Activated CD8-positive, alpha-beta memory T cell treated with anti-CD3 and anti-CD28 coated beads for 36 hours (primary cell): ENCODE data around the gene RAPSN. TPM values are rescaled to one million over a fixed set of nuclear protein-coding genes. Genes with fewer than 3 reads are reported as not detected.

ENCODE experiments used
- CTCF ChIA-PET: fragments of 350-600 bp; sonication (Branson Sonifier 250); formaldehyde crosslinking; loops from one replicate; lab custom pipeline; 2021; ENCODE audit warnings: antibody characterized with exemption; lab: Charles Lee
- POLR2A ChIA-PET: fragments of 350-600 bp; sonication (Branson Sonifier 250); formaldehyde crosslinking; loops from one replicate; lab custom pipeline; 2021; ENCODE audit warnings: antibody characterized with exemption; lab: Charles Lee
- total RNA-seq, 2 experiments: library from RNA; stranded (reverse); gene quantifications; one replicate each; pipeline ENCODE4 v1.2.3, GENCODE V29; 2021

RAPSN gene
- total RNA-seq, 2 experiments from 2014 or later: 0.27 TPM; not detected in 1

DNA sequence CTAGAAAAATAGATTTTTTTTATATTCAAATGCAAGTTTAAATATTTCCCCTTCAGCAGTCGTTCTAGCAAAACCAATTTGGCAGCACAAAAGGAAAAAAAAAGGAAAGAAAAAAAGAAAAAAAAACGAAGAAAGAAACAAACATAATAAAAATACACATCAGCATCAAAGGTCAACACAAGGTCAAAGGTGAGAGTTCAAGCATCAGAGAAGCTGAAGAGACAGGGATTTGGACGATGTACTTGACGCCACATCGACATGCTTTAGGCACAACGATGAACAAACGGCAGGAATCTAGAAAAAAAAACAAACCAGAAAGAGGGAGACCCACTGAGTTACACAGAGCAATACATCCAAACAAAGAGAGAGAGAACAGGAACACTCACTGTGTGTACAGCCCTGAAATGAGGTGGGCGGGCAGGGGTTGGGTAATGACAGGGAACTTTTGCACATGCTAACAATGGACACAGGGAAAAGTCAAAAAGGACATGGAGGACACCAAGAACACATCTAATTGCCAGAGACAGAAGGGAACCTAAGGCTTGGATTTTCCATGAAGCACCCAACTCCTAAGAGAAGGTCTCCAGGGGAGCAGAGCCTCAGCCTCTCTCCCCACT lies 19.8 kb upstream of the RAPSN start:
- ChIA-PET POLR2A (no interaction called here), CTCF (interaction anchor here (0.8 kb wide), 1 partner anchor 56 kb away, joined by 3 read pairs; no protein-coding TSS in a partner anchor)

DNA sequence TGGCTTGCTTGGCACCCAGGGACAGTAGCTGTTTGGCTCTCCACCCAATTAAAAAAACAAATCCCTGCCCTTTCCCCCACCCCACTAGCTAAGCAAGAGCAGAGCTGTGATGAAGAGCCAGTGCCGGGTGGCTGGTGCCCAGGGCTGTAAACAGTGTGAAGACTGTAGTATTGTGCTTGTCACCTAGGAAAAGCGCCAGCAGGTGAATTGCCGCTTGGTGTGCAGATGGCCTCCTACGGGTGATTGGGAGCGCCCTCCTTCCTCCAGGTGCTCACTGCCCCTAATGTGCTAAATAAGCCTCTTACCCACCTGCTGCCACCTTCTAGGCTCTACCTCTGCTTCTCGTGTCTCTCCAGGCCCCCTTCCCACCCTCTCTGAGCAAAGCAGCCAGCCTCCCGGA lies 18.4 kb upstream of the RAPSN start:
- CTCF ChIA-PET: no interaction called here

DNA sequence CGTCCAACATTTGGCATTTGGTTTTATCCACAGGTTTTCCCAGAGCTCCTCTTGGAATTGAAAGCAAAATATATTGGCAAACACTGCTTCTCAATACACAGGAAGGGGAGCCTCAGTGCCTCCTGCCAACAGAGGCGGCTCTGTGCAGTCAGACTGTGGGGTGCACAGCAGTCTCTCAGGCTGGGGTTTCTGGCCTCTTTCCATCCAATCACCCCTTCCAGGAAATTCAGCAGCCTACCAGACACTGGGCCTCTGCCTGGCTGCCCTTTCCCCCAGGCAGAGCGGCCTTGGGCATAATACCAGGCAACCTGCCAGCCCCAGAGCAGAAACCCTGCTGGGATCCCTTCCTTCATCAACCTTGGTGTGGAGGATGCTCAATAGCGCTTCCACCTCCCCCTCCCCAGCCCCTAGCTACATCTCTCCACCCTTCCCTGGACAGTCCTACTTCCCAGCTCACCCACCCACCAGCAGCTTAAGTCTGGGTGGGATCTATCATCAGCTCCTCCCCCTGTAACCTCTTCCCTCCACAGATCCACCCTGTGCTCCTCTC lies 17.8 kb upstream of the RAPSN start:
- POLR2A ChIA-PET: interaction anchor here (0.6 kb wide), 1 partner anchor 119 kb away, joined by 3 read pairs; no protein-coding TSS in a partner anchor
- CTCF ChIA-PET: interaction anchor here (0.7 kb wide), 1 partner anchor 12 kb away, joined by 3 read pairs; no protein-coding TSS in a partner anchor

More for the DNA sequence above, 18.4 kb upstream of the RAPSN start:
- POLR2A ChIA-PET: no interaction called here

DNA sequence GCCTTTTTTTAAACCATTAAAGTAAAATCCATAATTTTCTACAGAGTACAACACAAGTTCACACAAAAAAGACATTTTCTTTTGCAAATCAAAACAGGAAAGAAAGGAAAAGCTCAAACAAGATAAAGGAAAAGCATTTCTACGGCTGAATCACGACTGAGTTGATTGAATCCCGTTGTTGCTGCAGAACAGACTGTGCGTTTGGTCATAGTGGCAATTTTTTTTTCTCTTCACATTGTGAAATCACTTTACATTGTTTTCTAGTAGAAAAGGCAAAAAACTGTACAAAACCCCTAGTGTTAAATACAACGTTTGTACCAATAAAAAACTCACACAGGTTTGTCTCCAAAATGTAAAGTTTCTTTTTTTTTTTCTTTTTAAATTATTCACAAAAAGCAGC lies 17.3 kb upstream of the RAPSN start:
- ChIA-PET POLR2A (interaction anchor here (0.6 kb wide), 1 partner anchor 120 kb away, joined by 3 read pairs; no protein-coding TSS in a partner anchor), CTCF (interaction anchor here (0.7 kb wide), 1 partner anchor 13 kb away, joined by 3 read pairs; no protein-coding TSS in a partner anchor)

DNA sequence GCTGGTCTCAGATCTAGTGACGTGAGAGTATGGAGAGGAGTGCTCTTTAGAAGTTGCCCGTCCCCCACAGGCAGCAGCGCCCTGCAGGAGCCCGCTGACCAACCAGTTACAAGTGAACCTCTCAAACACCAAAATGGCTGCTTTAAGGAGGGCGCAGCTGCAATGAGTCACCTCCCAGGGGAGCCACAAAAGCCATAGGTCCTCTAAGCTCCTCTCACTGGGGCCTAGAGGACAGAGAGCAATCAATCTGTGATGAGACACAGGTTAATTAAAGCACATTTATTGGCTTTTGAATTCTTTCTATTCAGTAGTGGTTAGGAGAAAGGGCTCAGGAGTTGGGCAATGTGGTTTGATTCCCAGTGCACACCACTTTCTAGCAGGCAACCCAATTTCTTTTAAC lies 15.5 kb upstream of the RAPSN start:
- ChIA-PET POLR2A (no interaction called here), CTCF (no interaction called here)

DNA sequence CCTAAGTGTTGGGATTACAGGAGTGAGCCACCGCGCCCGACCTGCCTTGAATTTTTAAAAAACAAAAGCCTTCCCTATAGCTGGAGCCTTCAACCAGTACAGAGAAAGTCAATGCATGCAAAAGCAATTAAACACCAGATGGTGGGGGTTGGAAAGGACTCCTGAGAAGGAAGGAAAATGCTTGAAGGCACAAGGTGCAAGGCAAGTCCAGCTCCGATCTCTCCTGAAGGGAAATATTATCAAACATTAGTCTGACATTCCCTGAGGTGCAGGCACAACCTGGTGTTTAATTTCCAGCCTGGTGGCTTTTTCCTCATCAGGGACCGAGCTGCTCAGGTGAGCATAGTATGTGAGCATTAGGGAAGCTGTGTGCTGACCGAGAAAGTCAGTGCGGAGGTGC lies 12.9 kb upstream of the RAPSN start:
- POLR2A ChIA-PET: interaction anchor here (0.5 kb wide), 1 partner anchor 1339 kb away, joined by 4 read pairs; no protein-coding TSS in a partner anchor
- CTCF ChIA-PET: interaction anchor here (0.9 to 1.7 kb wide), 3 partner anchors 8 to 225 kb away, joined by 3 to 5 read pairs (median 4); no protein-coding TSS in a partner anchor

DNA sequence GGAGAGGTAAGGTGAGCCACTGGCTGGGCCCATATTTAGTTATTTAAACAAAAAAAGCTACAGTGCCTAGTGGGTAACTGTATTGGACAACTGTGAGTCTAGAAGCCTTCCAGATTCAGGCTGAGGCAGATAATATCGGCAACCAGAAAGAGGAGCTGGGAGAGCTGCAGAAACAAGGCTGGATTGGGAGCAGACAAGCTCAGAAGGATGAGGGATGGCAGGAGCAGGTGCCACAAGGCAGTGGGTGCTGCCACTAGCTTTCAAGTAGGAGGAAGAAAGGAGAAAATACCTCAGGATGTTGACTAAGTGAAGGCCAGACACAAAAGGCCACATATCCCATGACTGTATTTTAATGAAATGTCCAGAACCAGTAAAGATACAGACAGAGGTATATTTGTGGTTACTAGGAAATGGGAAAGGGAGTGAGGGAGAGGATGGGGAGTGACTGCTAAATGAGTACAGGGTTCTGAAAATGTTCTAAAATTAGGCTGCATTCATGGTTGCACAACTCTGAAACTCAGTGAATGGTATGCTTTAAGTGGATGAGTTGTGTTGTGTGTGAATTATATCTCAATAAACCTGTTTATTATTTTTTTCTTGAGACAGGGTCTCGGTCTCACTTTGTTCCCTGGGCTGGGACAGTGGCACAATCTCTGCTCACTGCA lies 11.8 kb upstream of the RAPSN start:
- ChIA-PET POLR2A (no interaction called here), CTCF (interaction anchor here (0.9 kb wide), 1 partner anchor 11 kb away, joined by 4 read pairs; no protein-coding TSS in a partner anchor)

DNA sequence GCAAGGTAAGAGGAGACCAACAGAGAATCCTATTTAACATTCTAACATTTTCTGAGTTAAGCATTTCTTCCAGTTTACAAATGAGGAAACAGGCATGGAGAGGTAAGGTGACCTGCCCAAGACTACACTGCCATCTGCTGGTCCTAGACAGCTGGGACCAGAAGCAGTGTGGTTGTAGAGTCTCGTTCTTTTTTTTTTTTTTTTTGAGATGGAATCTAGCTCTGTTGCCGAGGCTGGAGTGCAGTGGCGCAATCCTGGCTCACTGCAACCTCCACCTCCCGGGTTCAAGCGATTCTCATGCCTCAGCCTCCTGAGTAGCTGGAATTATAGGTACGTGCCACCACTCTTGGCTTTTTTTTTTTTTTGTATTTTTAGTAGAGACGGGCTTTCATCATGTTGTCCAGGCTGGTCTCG lies 5.3 kb upstream of the RAPSN start:
- CTCF ChIA-PET: interaction anchor here (0.6 to 2.2 kb wide), 8 partner anchors 8 to 398 kb away, joined by 3 to 6 read pairs (median 3); no protein-coding TSS in a partner anchor
- POLR2A ChIA-PET: interaction anchor here (0.6 kb wide), 1 partner anchor 98 kb away, joined by 7 read pairs; no protein-coding TSS in a partner anchor

DNA sequence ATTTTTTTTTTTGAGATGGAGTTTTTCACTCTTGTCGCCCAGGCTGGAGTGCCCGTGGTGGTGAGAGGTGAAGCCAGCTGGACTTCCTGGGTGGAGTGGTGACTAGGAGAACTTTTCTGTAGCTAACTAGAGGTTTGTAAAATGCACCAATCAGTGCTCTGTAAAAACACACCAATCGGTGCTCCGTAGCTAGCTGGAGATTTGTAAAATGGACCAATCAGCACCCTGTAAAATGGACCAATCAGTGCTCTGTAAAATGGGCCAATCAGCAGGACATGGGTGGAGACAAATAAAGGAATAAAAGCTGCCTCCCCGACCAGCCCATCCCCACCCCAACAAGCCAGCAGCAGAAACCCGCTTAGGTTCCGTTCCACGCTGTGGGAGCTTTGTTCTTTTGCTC lies 4.4 kb upstream of the RAPSN start:
- ChIA-PET POLR2A (no interaction called here), CTCF (interaction anchor here (1.1 to 2.2 kb wide), 3 partner anchors 9 to 399 kb away, joined by 4 to 6 read pairs (median 5); no protein-coding TSS in a partner anchor)

DNA sequence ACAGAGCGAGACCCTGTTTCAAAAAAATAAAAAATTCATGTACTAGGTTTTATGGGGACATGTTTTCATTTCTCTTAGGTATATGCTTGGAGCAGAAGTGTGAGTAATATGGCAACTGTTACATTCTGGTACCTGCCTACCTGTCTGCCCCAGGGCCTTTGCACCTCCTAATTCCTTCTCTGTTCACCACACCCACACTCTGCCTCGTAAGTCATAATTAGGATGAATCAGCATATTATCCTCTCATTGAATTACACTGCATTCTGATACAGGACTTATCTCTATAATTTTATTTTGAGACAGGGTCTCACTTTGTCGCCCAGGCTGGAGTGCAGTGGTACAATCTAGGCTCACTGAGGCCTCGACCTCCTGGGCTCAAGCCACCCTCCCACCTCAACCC lies 3.1 kb upstream of the RAPSN start:
- ChIA-PET CTCF (no interaction called here), POLR2A (no interaction called here)

DNA sequence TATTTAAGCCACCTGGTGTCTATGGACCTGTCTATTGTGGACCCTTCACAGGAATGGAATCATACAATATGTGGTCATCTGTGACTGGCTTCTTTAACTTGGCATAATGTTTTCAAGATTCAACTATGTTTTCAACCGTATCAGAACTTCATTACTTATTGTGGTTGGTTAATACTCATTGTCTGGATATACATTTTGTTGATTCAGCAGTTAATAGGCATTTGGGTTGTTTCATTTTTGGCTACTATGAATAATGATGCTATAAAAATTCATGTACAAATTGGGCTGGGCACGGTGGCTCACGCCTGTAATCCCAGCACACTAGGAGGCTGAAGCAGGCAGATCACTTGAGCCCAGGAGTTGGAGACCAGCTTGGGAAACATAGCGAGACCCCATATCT lies 2.5 kb upstream of the RAPSN start:
- POLR2A ChIA-PET: interaction anchor here (0.7 kb wide), 1 partner anchor 35 kb away, joined by 5 read pairs; no protein-coding TSS in a partner anchor
- CTCF ChIA-PET: no interaction called here

DNA sequence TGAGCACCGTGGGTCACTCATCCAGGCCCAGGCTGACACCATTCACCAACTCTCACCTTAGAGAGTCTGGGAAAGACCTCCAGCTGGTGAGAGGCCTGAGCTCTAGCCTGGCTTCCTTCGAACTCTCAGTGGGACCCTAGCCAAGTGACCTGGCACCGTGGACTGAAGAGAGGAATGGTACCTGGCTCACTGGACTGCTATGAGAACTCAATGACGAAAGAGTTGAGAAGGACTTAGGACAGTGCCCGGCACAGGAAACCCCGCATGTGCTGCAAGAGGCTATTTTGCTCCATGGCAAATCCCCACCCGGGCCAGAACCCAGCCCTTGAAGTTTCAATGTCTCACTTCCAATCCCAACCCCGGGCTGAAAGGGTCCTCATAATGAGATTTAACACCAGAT lies 605 bp upstream of the RAPSN start:
- ChIA-PET POLR2A (no interaction called here), CTCF (no interaction called here)

DNA sequence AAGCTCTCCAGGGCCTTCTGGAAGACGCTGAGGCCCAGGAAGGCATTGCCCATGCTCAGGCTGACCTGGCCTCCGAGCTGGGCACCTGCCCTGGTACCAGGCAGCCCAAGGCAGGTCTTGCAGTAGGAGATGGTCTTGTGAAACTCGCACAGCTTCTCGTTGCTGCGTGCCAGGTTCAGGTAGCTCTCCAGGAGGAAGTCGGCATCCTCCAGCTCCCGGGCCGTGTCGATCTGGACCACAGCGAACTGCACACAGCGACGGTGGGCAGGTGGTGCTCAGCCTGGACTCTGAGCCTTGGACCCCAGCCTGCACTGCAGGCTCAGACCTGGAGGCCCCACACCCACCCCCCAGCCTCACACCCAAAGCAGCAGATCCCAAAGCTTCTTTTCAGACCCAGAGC lies 1.0 kb downstream of the RAPSN start:
- POLR2A ChIA-PET: no interaction called here
- CTCF ChIA-PET: no interaction called here

DNA sequence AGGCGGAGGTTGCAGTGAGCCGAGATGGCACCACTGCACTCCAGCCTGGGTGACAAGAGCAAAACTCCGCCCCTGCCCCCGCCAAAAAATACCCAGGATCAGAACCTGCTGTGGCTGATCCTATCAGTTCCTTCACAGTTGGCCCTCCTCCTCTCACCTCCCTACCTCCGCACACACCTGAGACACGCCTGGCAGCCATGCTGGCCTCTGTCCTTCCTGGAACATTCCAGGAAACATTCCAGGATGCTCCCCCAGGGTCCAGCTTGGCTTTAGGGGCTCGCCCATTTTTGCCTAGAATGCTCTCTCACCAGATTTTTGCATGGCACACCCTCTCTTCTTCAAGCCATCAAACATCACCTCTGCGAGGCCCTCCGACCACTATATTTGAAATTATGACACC lies 2.1 kb downstream of the RAPSN start:
- ChIA-PET CTCF (no interaction called here), POLR2A (no interaction called here)

DNA sequence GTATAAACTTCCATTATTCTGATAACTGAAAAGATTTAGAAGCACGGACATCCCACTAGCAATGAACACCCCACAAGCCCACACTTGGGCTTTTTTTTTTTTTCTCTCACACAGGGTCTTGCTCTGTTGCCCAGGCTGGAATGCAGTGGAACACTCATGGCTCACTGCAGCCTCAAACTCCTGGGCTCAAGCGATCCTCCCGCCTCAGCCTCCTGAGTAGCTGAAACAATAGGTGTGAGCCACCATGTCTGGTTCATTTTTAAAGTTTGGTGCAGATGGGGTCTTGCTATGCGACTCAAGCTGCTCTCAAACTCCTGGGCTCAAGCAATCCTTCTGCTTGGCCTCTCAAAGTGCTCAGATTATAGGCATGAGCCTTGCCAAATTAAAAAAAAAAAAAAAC lies 3.1 kb downstream of the RAPSN start:
- CTCF ChIA-PET: interaction anchor here (1.7 kb wide), 1 partner anchor 33 kb away, joined by 5 read pairs; no protein-coding TSS in a partner anchor

DNA sequence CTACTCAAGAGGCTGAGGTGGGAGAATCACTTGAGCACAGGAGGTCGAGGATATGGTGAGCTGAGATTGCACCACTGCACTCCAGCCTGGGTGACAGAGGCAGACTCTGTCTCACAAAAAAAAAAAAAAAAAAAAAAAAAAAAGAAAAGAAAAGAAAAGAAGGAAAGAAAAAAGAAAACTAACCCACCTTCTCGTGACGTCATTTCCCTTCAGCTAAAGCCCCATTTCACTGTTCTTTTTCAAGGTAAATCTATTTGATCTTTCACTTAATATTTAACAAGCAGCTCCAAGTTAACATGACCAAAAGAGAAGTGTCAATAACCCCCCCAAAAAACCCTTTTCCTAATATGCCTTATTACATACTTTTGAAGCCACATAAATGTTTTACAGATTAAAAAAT lies 5.1 kb downstream of the RAPSN start:
- ChIA-PET CTCF (interaction anchor here (1.8 kb wide), 1 partner anchor 10 kb away, joined by 6 read pairs; no protein-coding TSS in a partner anchor), POLR2A (no interaction called here)

More for the DNA sequence above, 3.1 kb downstream of the RAPSN start:
- POLR2A ChIA-PET: interaction anchor here (0.7 kb wide), 1 partner anchor 173 kb away, joined by 3 read pairs; no protein-coding TSS in a partner anchor

DNA sequence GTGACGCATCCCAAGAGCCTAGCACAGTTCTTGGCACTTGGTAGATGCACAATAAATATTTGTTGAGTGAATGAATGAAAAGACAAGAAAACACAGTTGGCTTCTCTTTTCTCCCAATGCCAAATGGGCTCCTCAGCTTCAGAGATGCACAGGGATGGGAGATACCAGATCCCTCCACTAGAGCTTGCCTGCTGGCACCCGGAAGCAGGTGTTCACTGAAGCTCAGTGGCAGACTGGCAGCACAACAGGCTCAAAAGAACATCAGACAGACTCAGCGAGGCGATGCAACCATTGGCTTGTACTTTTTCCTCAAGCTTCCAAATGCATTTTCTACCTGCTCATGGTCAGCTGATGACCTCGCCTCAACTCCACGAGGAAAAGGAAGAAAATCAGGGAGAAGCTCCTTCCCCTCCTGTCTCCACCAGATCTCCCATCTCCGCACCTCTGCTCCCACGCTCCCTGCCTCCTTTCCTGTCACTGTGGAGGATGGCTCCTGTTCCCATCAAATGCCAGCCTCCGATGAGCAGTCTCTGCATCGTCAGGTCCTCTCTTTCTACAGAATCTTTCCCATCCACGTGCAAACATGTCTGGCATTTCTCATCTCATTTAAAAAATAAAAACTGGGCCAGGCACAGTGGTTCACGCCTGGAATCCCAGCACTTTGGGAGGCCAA lies 5.8 kb downstream of the RAPSN start:
- ChIA-PET CTCF (interaction anchor here (1.3 to 1.8 kb wide), 2 partner anchors 11 to 34 kb away, joined by 3 to 6 read pairs; no protein-coding TSS in a partner anchor), POLR2A (no interaction called here)

DNA sequence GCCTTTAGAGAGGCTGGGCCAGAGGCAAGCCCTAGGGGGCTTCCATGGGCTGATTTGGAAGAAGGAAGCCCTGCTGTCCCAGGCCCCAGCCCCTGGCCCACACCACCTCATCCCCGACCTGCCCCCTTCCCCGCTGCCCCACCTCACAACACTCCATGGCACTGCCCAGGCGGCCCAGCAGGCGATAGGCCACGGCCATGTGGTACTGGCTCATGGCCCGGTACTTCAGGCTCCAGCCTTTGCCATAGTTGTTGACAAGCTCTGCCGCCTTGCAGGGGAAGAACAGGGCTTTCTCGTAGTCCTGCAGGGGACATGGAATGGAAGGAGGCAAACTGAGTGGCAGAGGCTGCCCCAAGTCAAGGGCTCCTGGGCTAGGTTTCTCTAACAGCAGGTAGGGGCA lies 6.4 kb downstream of the RAPSN start:
- CTCF ChIA-PET: interaction anchor here (1.3 to 1.8 kb wide), 2 partner anchors 11 to 33 kb away, joined by 3 to 6 read pairs; no protein-coding TSS in a partner anchor
- POLR2A ChIA-PET: no interaction called here

DNA sequence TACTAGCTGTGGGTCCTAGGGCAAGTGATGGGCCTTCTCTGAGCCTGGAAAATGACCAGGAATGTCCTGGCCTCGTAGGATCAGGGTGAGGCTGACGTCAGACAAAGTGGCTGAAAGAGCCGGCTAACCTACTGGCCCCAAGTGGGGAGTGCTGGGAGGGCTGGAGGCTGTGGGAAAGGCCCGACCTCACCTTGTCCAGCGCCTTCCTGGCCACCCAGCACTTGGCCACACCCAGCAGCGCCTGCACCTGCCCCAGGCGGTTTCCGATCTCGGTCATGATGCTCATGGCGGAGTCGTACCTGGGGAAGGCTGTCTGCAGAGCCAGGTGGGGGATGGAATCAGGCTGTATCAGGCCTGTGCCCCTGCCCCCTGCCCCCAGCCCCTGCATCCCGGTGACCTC lies 7.5 kb downstream of the RAPSN start:
- CTCF ChIA-PET: no interaction called here
- POLR2A ChIA-PET: interaction anchor here (0.6 kb wide), 1 partner anchor 227 kb away, joined by 4 read pairs; no protein-coding TSS in a partner anchor
